GM21576 (cell line): ENCODE data around the gene HAGH.
"Not testable (repeated sequence)": the region's sequence is repeated elsewhere in the genome, so short reads cannot be mapped to it uniquely, and the experiment has no call there.

ENCODE experiments used
- ATAC-seq: cut with Tn5 transposase; IDR thresholded peaks from one replicate; pipeline ENCODE4 v1.9.1; 2021; ENCODE audit warnings: mild to moderate bottlenecking, moderate library complexity; ENCODE audit not compliant: unreplicated experiment

HAGH gene

GRCh38 chr16:1826691-1827573 is at the start of gene HAGH, which contains the start of gene FAHD1:
Gene HAGH (minus strand): TSS chr16:1826825. CDS start chr16:1826787, 38 bp downstream.
Gene FAHD1 (plus strand): TSS chr16:1827206. CDS start chr16:1827239, 33 bp downstream.
- peak; percentile 76 for ATAC-seq

- not testable (repeated sequence) for ATAC-seq
Observed at GRCh38 chr16:1876066-1876465, 49.4 kb upstream of the HAGH start.

GRCh38 chr16:1874854-1875253 is 48.2 kb upstream of the HAGH start:
- no peak for ATAC-seq

GRCh38 chr16:1871974-1872635 is 45.5 kb upstream of the HAGH start, which contains the start of gene MEIOB:
Gene MEIOB (minus strand): TSS chr16:1872164. CDS start chr16:1868175, 3,989 bp downstream.
- no peak for ATAC-seq

- ATAC-seq = no peak
Observed at GRCh38 chr16:1870365-1871082, 43.9 kb upstream of the HAGH start.

- ATAC-seq = no peak
Observed at GRCh38 chr16:1865902-1866690, 39.5 kb upstream of the HAGH start.

- ATAC-seq = no peak
Observed at GRCh38 chr16:1863681-1864460, 37.2 kb upstream of the HAGH start.

GRCh38 chr16:1862394-1862793 is 35.8 kb upstream of the HAGH start:
- no peak for ATAC-seq

- ATAC-seq = no peak
Observed at GRCh38 chr16:1861730-1862129, 35.1 kb upstream of the HAGH start.

- ATAC-seq = no peak
Observed at GRCh38 chr16:1859650-1860049, 33.0 kb upstream of the HAGH start.

GRCh38 chr16:1858189-1858865 is 31.7 kb upstream of the HAGH start:
- no peak for ATAC-seq

- ATAC-seq = no peak
Observed at GRCh38 chr16:1857433-1858097, 30.9 kb upstream of the HAGH start.

- ATAC-seq = no peak
Observed at GRCh38 chr16:1851793-1852192, 25.2 kb upstream of the HAGH start.

GRCh38 chr16:1850981-1851380 is 24.4 kb upstream of the HAGH start:
- no peak for ATAC-seq

GRCh38 chr16:1846416-1846815 is 19.8 kb upstream of the HAGH start:
- ATAC-seq = no peak

- no peak for ATAC-seq
Observed at GRCh38 chr16:1845985-1846384, 19.4 kb upstream of the HAGH start.

- ATAC-seq = no peak
Observed at GRCh38 chr16:1839554-1839953, 12.9 kb upstream of the HAGH start.

GRCh38 chr16:1834096-1834495 is 7.5 kb upstream of the HAGH start:
- ATAC-seq = no peak
